Ovary (tissue), 3 donors: ENCODE measurements around the gene WDR19.

Experiments used
- EP300 ChIP-seq: sonication (generic); formaldehyde crosslinking; IDR thresholded peaks from one replicate; pipeline ENCODE4 v1.6.1; 2017; ENCODE audit warnings: antibody characterized with exemption
- POLR2A ChIP-seq: fragments of 450-650 bp; IDR thresholded peaks from one replicate; pipeline ENCODE4 v1.6.1; 2017; ENCODE audit warnings: antibody characterized with exemption, mild to moderate bottlenecking, moderate library complexity
- TF ChIP-seq, protein P1 (sequence below), 3 donors: fragments of 450-650 bp in 2 of 3; fragments of 200-600 bp in 1 of 3; IDR thresholded peaks; one replicate each; pipeline versions ENCODE4 v1.5.1 to v1.8.0; 2016 to 2022; ENCODE audit warnings: antibody characterized with exemption in 3 of 3, mild to moderate bottlenecking in 1 of 3
- donor health status: DM: no; HTN: no; CAD: no.

DNA sequence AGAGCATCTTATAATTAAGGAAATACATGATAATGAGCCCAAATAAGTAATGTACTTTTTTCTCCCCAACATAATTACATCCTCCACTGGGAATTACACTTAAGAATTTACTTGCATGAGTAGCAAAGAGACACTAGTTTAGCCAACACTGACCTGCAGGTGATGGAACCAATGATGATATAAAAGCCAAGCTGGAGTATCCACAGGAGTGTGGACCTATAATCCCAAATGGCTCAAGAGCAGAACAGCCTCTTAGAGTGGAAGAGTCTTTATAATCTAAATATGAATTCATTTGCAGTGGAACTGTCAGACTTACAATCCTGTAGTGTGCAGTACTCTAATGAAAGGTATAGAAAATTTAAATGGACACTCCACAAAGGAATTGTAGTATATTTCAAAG is 22.2 kb downstream of the WDR19 start:
- TF ChIP-seq POLR2A (no peak), EP300 (no peak)
- TF ChIP-seq, protein P1, sequence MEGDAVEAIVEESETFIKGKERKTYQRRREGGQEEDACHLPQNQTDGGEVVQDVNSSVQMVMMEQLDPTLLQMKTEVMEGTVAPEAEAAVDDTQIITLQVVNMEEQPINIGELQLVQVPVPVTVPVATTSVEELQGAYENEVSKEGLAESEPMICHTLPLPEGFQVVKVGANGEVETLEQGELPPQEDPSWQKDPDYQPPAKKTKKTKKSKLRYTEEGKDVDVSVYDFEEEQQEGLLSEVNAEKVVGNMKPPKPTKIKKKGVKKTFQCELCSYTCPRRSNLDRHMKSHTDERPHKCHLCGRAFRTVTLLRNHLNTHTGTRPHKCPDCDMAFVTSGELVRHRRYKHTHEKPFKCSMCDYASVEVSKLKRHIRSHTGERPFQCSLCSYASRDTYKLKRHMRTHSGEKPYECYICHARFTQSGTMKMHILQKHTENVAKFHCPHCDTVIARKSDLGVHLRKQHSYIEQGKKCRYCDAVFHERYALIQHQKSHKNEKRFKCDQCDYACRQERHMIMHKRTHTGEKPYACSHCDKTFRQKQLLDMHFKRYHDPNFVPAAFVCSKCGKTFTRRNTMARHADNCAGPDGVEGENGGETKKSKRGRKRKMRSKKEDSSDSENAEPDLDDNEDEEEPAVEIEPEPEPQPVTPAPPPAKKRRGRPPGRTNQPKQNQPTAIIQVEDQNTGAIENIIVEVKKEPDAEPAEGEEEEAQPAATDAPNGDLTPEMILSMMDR (IDR thresholded peaks at IDR 0.05), result no peak
